Mesodermal cell (in vitro differentiated cells): Measurements from ENCODE around the gene C17orf114.

Source experiments
- H3K27ac ChIP-seq: 2 replicates; pipeline ENCODE4 v1.7.0; 2013; ENCODE audit warnings: mild to moderate bottlenecking, low read depth, low read length, moderate library complexity; ENCODE audit not compliant: severe bottlenecking
- H3K36me3 ChIP-seq: 2 replicates; pipeline ENCODE4 v1.7.1; 2013; ENCODE audit warnings: mild to moderate bottlenecking, low read length, moderate library complexity; ENCODE audit not compliant: control insufficient read depth, insufficient read depth
- H3K4me1 ChIP-seq: one replicate; pipeline ENCODE4 v1.7.1; 2013; ENCODE audit warnings: mild to moderate bottlenecking, low read length; ENCODE audit not compliant: insufficient read depth, control insufficient read depth, poor library complexity, severe bottlenecking
- H3K4me3 ChIP-seq: 2 replicates; pipeline ENCODE4 v1.7.0; 2013; ENCODE audit warnings: low read length, control low read depth, mild to moderate bottlenecking; ENCODE audit not compliant: insufficient read depth, poor library complexity, severe bottlenecking; ENCODE audit errors: extremely low read depth
- H3K9me3 ChIP-seq: 2 replicates; pipeline ENCODE4 v1.7.1; 2013; ENCODE audit warnings: mild to moderate bottlenecking, low read length, moderate library complexity; ENCODE audit not compliant: control insufficient read depth
- WGBS, 2 experiments: methylation state at CpG; one replicate each; pipeline ENCODE4 v1.1.5; 2013; ENCODE audit warnings: missing lambda C conversion rate in 2 of 2; ENCODE audit not compliant: insufficient coverage in 2 of 2; 5-methylcytosine and 5-hydroxymethylcytosine counted together

Gene C17orf114

GRCh38 chr17:4786106-4786511 is 16.0 kb downstream of the C17orf114 start, which contains the start of gene VMO1:
VMO1 (minus strand) TSS chr17:4786364; CDS start chr17:4786352, 12 bp downstream.
- WGBS, 2 experiments, result 73 to 81% methylated on average over 21 of the region's 24 CpGs
- no peak within 1 kb of the TSS for H3K4me3 ChIP-seq

GRCh38 chr17:4785311-4786105 is 16.6 kb downstream of the C17orf114 start:
- Histone ChIP-seq H3K4me1 (peaks cover 5% of the 10 kb centered on the region), H3K27ac (no peak overlapping the region), H3K4me3 (no peak overlapping the region), H3K9me3 (no peaks in the 10 kb centered on the region), H3K36me3 (no peaks in the 10 kb centered on the region)
- WGBS, 2 experiments, result 86 to 89% methylated on average over 51 to 55 of the region's 61 CpGs

More at GRCh38 chr17:4786106-4786511, 16.0 kb downstream of the C17orf114 start, which contains the start of gene VMO1:
- Histone ChIP-seq H3K36me3 (no peaks in the 10 kb centered on the region), H3K9me3 (no peaks in the 10 kb centered on the region), H3K27ac (no peak within 1 kb of the TSS), H3K4me1 (peaks cover 10% of the 10 kb centered on the region)

GRCh38 chr17:4782652-4783051 is 19.5 kb downstream of the C17orf114 start:
- H3K4me1 ChIP-seq, result no peaks in the 10 kb centered on the region
- WGBS, 2 experiments, result 68 to 75% methylated on average over 19 to 28 of the region's 28 CpGs
- H3K9me3 ChIP-seq, result no peaks in the 10 kb centered on the region
- no peak overlapping the region for H3K27ac ChIP-seq
- no peak overlapping the region for H3K4me3 ChIP-seq
- H3K36me3 ChIP-seq, result no peaks in the 10 kb centered on the region

- no peaks in the 10 kb centered on the region for H3K9me3 ChIP-seq
- no peaks in the 10 kb centered on the region for H3K4me1 ChIP-seq
- WGBS, 2 experiments, result 75 to 81% methylated on average over 7 to 11 of the region's 11 CpGs
- no peak overlapping the region for H3K4me3 ChIP-seq
- no peak overlapping the region for H3K27ac ChIP-seq
- H3K36me3 ChIP-seq, result no peaks in the 10 kb centered on the region
These were observed 21.7 kb downstream of the C17orf114 start for GRCh38 chr17:4780325-4780955.

- Histone ChIP-seq H3K36me3 (no peaks in the 10 kb centered on the region), H3K27ac (peak overlapping the region; percentile 45)
- WGBS, 2 experiments, result 83 to 85% methylated on average over 6 to 9 of the region's 9 CpGs
These were observed 24.0 kb downstream of the C17orf114 start for GRCh38 chr17:4777969-4778760.

GRCh38 chr17:4772235-4772613 is 29.9 kb downstream of the C17orf114 start:
- H3K9me3 ChIP-seq, result no peaks in the 10 kb centered on the region
- no peak overlapping the region for H3K27ac ChIP-seq
- H3K4me1 ChIP-seq, result peaks cover 3% of the 10 kb centered on the region
- no peaks in the 10 kb centered on the region for H3K36me3 ChIP-seq
- WGBS, 2 experiments, result 78 to 81% methylated on average over 7 to 8 of the region's 10 CpGs
- no peak overlapping the region for H3K4me3 ChIP-seq

More at GRCh38 chr17:4777969-4778760, 24.0 kb downstream of the C17orf114 start:
- H3K9me3 ChIP-seq, result no peaks in the 10 kb centered on the region
- no peaks in the 10 kb centered on the region for H3K4me1 ChIP-seq
- H3K4me3 ChIP-seq, result no peak overlapping the region

- WGBS, 2 experiments, result 84 to 89% methylated on average over 10 to 11 of the region's 13 CpGs
- Histone ChIP-seq H3K4me3 (no peak within 1 kb of the TSS), H3K27ac (no peak within 1 kb of the TSS), H3K4me1 (peaks cover 3% of the 10 kb centered on the region), H3K36me3 (no peaks in the 10 kb centered on the region), H3K9me3 (no peaks in the 10 kb centered on the region)
These were observed 30.5 kb downstream of the C17orf114 start, which contains the start of gene TM4SF5 for GRCh38 chr17:4771519-4772234. TM4SF5 (plus strand) TSS chr17:4771886; CDS start chr17:4771923, 37 bp downstream.

- H3K27ac ChIP-seq, result no peak overlapping the region
- no peaks in the 10 kb centered on the region for H3K9me3 ChIP-seq
- H3K36me3 ChIP-seq, result no peaks in the 10 kb centered on the region
- 89 to 100% methylated on average over 2 of the region's 2 CpGs for WGBS, 2 experiments
- H3K4me3 ChIP-seq, result no peak overlapping the region
- peaks cover 6% of the 10 kb centered on the region for H3K4me1 ChIP-seq
These were observed 32.5 kb downstream of the C17orf114 start for GRCh38 chr17:4769628-4770027.

GRCh38 chr17:4768298-4768697 is 33.8 kb downstream of the C17orf114 start:
- Histone ChIP-seq H3K4me3 (no peak overlapping the region), H3K27ac (no peak overlapping the region), H3K4me1 (peaks cover 6% of the 10 kb centered on the region), H3K9me3 (no peaks in the 10 kb centered on the region), H3K36me3 (no peaks in the 10 kb centered on the region)
- WGBS, 2 experiments, result 83 to 89% methylated on average over 3 to 4 of the region's 6 CpGs

- Histone ChIP-seq H3K27ac (no peak overlapping the region), H3K36me3 (no peaks in the 10 kb centered on the region), H3K4me1 (peaks cover 6% of the 10 kb centered on the region), H3K9me3 (no peaks in the 10 kb centered on the region), H3K4me3 (no peak overlapping the region)
- WGBS, 2 experiments, result 91 to 96% methylated on average over 5 to 7 of the region's 9 CpGs
These were observed 35.4 kb downstream of the C17orf114 start for GRCh38 chr17:4766723-4767122.
